NCI-H345 treated with DMSO at 0.1 percent for 48 hours (cell line): ENCODE results near the gene SKA2.
"Not testable (repeated sequence)": the region's sequence is repeated elsewhere in the genome, so short reads cannot be mapped to it uniquely, and the experiment has no call there.

Source experiments
- DNase-seq: peaks from one replicate; lab custom pipeline; 2025; ENCODE audit not compliant: unreplicated experiment; lab: John Stamatoyannopoulos, UW

Gene SKA2

DNA sequence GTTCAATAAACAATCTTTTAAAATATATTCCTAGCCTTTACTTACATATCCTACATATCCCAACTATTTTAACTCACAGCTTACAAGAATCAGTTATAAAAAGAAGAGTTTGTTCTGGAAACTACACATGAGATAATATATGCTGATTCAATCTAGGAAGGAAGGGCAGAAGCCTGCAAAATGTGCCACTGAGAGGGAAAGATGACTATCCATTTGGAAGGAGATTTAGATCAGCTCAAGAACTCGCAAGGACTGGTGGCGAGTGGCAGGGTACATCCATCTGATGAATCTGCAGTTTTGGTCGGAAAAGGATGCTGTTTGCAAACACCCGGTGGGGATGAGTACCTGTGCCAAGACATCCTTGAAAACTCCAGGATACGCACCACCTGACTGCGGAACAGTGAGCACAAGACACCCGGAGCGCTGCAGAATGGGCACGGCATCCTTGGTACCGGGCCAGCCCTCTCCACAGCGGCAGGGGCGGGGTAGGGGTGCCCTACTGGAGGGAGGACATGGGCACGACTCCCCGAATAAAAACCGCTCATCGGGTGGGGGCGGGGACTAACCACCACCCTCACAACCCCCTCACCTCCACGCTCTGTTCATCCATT, 49.0 kb downstream of the SKA2 start:
- DNase-seq = peak; percentile 45

DNA sequence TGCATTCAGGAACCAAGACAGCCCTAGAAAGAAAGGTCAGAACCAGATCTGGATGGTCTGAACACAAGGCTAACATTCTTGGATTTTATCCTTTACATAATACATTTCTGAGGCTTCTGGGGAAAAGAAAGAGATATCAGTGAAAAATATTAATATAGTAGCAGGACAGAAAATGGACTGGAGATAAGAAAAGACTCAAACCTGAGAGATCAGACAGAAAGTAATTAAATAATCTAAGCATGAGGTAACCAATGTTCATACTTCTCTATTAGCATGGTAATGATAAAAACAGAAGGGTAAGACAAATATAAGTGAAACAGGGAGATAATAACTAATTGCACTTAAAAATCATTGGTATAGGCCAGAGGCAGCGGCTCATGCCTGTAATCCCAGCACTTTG, 53.8 kb downstream of the SKA2 start:
- DNase-seq = no peak

GRCh38 chr17:59097876-59098275, 57.1 kb downstream of the SKA2 start:
- DNase-seq = no peak

- no peak for DNase-seq
Measured at GRCh38 chr17:59094861-59095530, 60.0 kb downstream of the SKA2 start.

DNA sequence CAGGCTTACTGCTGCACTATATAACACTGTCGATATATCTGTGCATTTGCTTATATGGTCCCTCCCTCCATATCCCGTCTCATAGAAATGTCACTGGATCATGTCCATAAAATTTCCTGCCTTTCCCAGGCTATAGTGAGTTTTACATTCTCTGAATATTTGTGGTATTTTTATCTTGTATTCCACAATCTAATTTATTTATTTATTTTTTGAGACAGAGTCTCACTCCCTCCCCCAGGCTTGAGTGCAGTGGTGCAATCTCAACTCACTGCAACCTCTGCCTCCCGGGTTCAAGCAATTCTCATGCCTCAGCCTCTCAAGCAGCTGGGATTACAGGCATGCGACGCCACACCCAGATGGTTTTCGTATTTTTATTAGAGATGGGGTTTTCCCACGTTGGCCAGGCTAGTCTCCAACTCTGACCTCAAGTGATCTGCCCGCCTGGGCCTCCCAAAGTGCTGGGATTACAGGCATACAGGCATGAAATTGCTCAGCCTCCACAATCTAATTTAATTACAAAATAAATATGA, 61.2 kb downstream of the SKA2 start:
- no peak for DNase-seq

- no peak for DNase-seq
Measured at GRCh38 chr17:59093145-59093701, 61.8 kb downstream of the SKA2 start.

GRCh38 chr17:59090593-59090992, 64.4 kb downstream of the SKA2 start:
- not testable (repeated sequence) for DNase-seq

- DNase-seq = no peak
Measured at GRCh38 chr17:59084154-59084553, 70.8 kb downstream of the SKA2 start.

GRCh38 chr17:59074494-59074893, 80.5 kb downstream of the SKA2 start:
- no peak for DNase-seq

DNA sequence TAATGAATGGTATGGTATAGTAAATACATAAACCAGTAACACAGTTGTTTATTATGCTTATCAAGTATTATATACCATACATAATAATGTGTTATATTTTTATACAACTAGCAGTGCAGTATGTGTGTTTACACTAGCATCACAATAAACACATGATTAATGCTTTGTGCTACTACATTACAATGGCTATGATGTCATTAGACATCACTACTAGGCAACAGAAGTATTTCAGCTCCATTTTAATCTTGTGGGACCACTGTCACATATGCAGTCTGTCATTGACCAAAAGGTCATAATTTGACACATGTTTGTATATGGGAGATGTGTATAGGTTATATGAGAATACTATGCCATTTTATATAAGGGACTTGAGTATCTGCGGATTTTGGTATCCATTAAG, 81.0 kb downstream of the SKA2 start:
- no peak for DNase-seq

- DNase-seq = no peak
Measured at GRCh38 chr17:59069856-59070255, 85.1 kb downstream of the SKA2 start.

GRCh38 chr17:59067756-59068155, 87.2 kb downstream of the SKA2 start:
- DNase-seq = no peak

- no peak for DNase-seq
Measured at GRCh38 chr17:59067340-59067739, 87.6 kb downstream of the SKA2 start.

- no peak for DNase-seq
Measured at GRCh38 chr17:59062509-59062908, 92.5 kb downstream of the SKA2 start.
